DLD1 (cell line): ENCODE measurements around the gene IL7R.

Experiments
- in situ Hi-C: cut with HindIII; loops from 2 replicates; pipeline ENCODE4 v1.10.0; 2017; ENCODE audit warnings: low sequenced_read_pairs

Gene IL7R

DNA sequence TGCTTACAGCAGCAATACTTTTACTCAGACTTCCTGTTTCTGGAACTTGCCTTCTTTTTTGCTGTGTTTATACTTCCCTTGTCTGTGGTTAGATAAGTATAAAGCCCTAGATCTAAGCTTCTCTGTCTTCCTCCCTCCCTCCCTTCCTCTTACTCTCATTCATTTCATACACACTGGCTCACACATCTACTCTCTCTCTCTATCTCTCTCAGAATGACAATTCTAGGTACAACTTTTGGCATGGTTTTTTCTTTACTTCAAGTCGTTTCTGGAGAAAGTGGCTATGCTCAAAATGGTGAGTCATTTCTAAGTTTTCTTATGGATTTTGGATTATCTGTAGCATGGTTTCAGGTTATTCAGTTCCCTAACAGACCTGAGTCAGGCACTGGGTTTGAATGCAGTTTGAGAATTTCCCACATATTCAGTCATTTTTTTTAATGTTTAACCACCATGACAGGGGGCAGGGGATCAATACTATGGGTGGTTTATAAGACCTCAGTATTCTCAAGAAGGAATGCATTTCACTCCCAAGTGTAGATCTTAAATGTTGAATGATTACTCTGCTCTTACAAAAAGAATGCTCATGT is at the start of gene IL7R:
TSS of gene IL7R (plus strand) at position 127 of the 587 bp plus-strand sequence. CDS start at position 214, 87 bp downstream.
- in situ Hi-C loops: no loop called here

DNA sequence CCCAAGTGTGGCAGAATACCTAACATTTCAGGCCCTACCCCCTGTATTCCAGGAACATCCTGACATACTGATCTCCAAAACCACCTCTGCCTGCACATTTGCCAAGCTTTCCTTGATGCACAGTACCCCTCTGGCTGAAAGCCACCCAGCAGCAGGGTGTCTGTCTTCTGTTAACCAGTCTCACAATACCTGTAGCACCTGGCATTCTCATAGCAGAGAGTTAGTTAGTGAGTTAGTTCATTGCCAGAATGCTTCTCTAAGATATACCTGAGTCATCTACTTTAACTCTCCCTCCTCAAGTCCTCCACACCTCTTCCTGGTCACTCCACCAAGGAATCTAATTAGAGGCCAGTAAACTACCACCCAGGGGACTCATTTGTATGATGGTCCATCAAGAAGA is 46.1 kb upstream of the IL7R start:
- in situ Hi-C loops: no loop called here

GRCh38 chr5:35811108-35811741 is 45.5 kb upstream of the IL7R start:
- in situ Hi-C loops: no loop called here

DNA sequence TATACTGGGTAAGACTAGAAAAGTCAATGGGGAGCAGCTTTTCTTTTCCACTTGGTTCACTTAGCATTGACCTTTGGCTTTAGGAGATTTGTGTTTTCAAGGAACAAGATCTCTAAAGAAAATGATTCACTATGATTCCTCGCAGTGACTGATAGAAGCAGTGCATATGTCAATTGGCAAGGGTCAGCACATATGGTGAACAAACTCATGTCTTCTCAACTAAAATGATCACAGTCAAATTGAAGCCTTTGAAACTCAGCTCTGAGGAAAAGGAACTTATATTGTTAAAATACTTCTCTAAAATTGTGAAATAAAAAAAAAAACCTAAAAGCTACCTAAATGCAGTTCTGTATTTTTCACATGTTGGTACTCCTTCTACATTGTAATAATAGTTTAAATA is 43.2 kb upstream of the IL7R start:
- in situ Hi-C loops: no loop called here

- in situ Hi-C loops: no loop called here
Observed at GRCh38 chr5:35815089-35815936, 41.4 kb upstream of the IL7R start.

DNA sequence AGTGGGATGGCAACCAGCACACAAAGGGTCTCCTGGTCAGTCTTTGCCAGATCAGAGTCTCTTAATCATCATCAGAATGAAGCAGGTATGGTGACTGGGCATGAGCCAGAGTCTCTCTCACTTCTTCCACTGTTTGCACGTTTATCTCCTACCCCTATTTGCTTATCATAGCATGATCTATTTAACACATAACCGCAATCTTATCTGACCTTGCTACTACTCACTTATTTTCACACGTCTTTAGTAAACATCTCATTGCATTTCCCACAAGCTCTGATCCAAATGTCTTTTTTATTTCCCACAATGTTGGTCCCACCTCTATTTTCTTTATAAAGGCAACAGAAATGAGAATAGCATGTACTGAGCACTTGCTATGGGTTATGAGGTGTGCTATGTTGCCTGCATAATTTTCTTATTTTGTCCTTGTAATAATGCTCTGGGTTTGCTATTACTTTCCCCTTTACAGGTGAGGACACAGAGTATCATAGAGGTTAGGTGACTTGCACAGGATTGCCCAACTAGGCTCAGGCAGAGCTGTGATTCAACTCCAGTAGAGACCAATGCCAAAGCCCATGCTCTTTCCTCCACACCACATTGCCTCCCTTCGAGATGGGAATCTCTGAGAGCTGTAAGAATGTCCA is 39.7 kb upstream of the IL7R start:
- in situ Hi-C loops: no loop called here

DNA sequence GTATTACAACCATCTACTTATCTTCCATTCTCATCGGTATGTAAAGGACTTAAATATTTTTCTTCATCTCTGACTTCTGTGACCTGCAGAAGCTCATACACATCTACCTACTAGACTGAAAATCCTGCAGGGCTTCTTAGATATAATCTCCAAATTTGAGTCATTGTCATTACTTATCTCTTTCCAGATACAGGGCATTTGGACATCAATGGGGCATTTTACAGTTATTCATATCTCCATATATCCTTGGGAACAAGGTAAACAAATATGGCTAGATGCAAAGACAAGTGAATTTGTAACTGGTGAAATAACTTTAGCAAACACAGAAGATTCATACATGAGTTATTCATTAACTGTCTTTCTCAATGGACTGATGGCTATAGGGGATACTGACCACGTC is 37.7 kb upstream of the IL7R start:
- in situ Hi-C loops: no loop called here

GRCh38 chr5:35819668-35820067 is 37.0 kb upstream of the IL7R start:
- in situ Hi-C loops: no loop called here

DNA sequence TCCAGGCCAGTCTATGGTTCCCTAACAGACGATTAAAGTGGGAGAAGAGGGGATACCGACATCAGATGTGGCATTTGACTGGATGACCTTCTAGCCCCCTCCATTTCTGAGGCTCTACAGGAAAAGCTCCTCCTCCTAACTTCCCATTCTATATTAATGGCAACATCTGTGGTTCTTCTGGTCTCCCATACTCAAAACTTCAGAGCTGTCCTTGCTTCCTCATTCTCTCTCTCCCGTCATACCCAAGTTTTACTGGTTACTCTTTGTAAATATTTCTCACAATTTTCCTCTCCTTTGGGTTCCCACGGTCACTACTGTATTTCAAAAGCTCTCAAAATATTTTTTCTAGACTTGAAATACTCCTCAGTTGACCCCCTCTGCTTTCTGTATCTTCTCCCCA is 36.0 kb upstream of the IL7R start:
- in situ Hi-C loops: no loop called here

- in situ Hi-C loops: no loop called here
Observed at GRCh38 chr5:35821513-35821912, 35.2 kb upstream of the IL7R start.

- in situ Hi-C loops: no loop called here
Observed at GRCh38 chr5:35822511-35822910, 34.2 kb upstream of the IL7R start.

DNA sequence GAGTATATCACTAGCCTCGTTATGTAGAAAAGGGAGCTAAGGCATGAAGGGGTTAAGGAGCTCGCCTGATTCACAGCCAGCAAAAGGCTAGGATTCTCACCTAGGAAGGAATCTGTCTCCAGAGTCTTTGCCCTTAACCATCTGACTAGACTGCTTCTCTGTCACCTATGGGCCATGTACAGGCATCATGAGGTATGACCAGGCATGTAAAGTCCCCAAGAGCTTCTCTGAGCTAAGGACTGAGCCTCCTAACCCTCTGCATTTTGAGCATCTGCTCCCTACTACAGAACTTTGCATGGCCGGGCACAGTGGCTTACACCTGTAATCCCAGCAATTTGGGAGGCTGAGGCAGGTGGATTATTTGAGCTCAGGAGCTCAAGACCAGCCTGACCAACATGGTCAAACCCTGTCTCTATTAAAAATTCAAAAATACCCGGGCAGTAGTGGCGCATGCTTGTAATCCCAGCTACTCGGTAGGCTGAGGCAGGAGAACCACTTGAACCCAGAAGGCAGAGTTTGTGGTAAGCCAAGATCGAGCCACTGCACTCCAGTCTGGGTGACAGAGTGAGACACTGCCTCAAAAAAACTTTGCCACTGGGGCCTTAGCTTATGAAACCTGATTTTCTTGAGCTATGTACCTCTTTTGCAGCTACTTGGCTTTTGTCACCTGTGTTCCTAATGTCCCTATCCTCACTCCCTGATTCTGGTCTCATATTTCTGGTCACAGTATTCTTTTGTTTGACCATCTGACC is 33.2 kb upstream of the IL7R start:
- in situ Hi-C loops: no loop called here

DNA sequence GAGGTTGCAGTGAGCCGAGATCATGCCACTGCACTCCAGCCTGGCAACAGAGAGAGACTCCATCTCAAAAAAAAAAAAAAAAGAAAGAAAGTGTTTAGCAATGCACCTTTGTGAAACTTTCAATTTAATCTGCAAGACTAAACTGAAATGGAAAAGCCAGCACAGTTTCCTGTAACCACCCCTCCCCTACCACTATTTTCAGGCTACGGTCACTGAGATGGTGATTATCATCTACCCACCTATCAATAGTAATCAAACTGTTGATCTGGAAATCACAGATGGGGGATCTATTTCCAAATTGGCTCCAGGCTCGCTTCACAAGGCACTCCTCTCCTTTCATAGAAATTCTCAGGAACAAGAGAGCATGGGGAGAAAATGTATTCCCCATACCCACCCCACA is 30.6 kb upstream of the IL7R start:
- in situ Hi-C loops: no loop called here

GRCh38 chr5:35826554-35826953 is 30.1 kb upstream of the IL7R start:
- in situ Hi-C loops: no loop called here

DNA sequence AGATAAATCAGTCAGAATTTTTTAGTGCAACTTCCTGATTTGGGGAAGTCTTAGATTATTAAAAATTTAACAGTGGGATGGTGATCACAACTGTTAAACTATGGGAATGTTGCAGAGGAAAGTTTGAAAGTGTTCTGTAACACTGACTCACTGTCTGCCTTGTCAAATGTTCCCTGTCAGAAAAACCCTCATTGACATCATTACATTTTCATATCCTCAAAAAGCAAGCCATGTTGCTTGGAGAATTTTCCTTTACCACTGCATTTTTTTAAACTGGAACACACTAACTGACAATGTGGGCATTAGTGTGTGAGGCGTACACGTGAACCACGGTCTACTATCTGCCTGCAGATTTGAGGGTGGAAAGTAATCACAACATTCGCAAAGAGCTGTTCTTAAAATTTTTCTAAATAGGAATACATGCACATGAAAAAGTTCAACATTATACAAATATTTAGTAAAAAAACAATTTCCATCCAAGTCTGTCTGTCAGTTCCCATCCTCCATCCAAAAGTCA is 28.6 kb upstream of the IL7R start:
- in situ Hi-C loops: no loop called here

DNA sequence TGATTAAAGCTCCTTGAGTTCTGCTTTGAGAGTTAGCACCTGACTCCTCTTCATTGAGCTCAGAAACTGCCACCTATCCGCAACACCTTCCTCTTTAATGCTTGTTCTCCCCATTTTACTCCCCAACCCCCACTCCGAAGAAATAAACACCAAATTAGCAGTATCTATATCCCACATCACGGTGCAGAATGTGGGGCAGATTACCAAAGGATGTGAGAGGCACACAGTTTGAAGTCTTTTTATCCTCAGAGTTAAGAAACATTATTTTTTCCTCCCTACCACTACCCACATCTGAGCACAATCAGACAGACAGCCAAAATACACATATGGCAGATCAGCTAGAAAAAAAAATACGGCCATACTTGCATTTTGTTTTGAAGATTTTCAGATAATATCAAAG is 26.1 kb upstream of the IL7R start:
- in situ Hi-C loops: no loop called here

GRCh38 chr5:35832762-35833161 is 23.9 kb upstream of the IL7R start:
- in situ Hi-C loops: no loop called here

GRCh38 chr5:35833224-35833623 is 23.5 kb upstream of the IL7R start:
- in situ Hi-C loops: no loop called here

- in situ Hi-C loops: no loop called here
Observed at GRCh38 chr5:35835796-35836742, 20.6 kb upstream of the IL7R start.
